K562 (cell line): ENCODE data around the gene R3HDM2. TPM values are rescaled to one million over a fixed set of nuclear protein-coding genes. Genes with fewer than 3 reads are reported as not detected.
A peak's percentile ranks its signal among the peaks of the same experiment; 100 is the strongest.

ENCODE experiments used
- ADNP ChIP-seq: fragments of 200-800 bp; sonication (Bioruptor generic); IDR thresholded peaks from 2 replicates; pipeline ENCODE4 v1.6.1; 2016; ENCODE audit warnings: missing genetic modification characterization, missing compliant biosample characterization
- CBFA2T3 ChIP-seq: fragments of 450-650 bp; IDR thresholded peaks from 2 replicates; pipeline ENCODE4 v1.6.1; 2017
- CC2D1A ChIP-seq: fragments of 450-650 bp; IDR thresholded peaks from 2 replicates; pipeline ENCODE4 v1.6.1; 2017; ENCODE audit warnings: mild to moderate bottlenecking
- CHCHD3 ChIP-seq: fragments of 250-450 bp; sonication (Bioruptor Pico); IDR thresholded peaks from 2 replicates; pipeline ENCODE4 v2.1.2; 2022; ENCODE audit warnings: mild to moderate bottlenecking
- CLOCK ChIP-seq: fragments of 250-450 bp; sonication (Bioruptor Pico); IDR thresholded peaks from 2 replicates; pipeline ENCODE4 v1.4.0; 2020; ENCODE audit warnings: mild to moderate bottlenecking, moderate library complexity, borderline replicate concordance
- CREB1 ChIP-seq, 2 experiments: sonication (generic) in 1 of 2; formaldehyde crosslinking in 1 of 2; IDR thresholded peaks; 2 replicates each; pipeline versions ENCODE4 v1.6.1 to v1.8.0; 2012 to 2022; ENCODE audit warnings: inconsistent platforms in 1 of 2, mild to moderate bottlenecking in 1 of 2, missing genetic modification reagents in 1 of 2, moderate library complexity in 1 of 2
- ELK3 ChIP-seq: fragments of 450-650 bp; formaldehyde crosslinking; IDR thresholded peaks from 2 replicates; pipeline ENCODE4 v1.4.0; 2020; ENCODE audit warnings: mild to moderate bottlenecking
- ESRRA ChIP-seq: fragments of 450-650 bp; IDR thresholded peaks from 2 replicates; pipeline ENCODE4 v1.6.1; 2014; ENCODE audit warnings: low read depth, mild to moderate bottlenecking, moderate library complexity, borderline replicate concordance
- KHSRP ChIP-seq: fragments of 450-650 bp; IDR thresholded peaks from 2 replicates; pipeline ENCODE4 v1.6.1; 2017
- MLX ChIP-seq, 2 experiments: fragments of 450-650 bp in 1 of 2; sonication (generic) in 1 of 2; formaldehyde crosslinking; conservative IDR thresholded peaks; 2 replicates each; pipeline versions ENCODE4 v1.4.0 to v1.8.1; 2020 to 2022; ENCODE audit warnings: mild to moderate bottlenecking in 1 of 2, missing genetic modification reagents in 1 of 2
- NCOA2 ChIP-seq, 2 experiments: fragments of 450-650 bp; IDR thresholded peaks; 2 replicates each; pipeline ENCODE4 v1.6.1; 2018; ENCODE audit warnings: mild to moderate bottlenecking in 2 of 2, moderate library complexity in 1 of 2; ENCODE audit not compliant: partially characterized antibody in 2 of 2
- NFE2 ChIP-seq: IDR thresholded peaks from 2 replicates; pipeline ENCODE4 v1.6.1; 2014; ENCODE audit warnings: antibody characterized with exemption, low read depth
- NFXL1 ChIP-seq: fragments of 450-650 bp; formaldehyde crosslinking; IDR thresholded peaks from 2 replicates; pipeline ENCODE4 v1.4.0; 2021; ENCODE audit warnings: mild to moderate bottlenecking
- PHF21A ChIP-seq: fragments of 450-650 bp; IDR thresholded peaks from 2 replicates; pipeline ENCODE4 v1.6.1; 2017; ENCODE audit warnings: low read depth, borderline replicate concordance
- SP1 ChIP-seq: sonication (generic); formaldehyde crosslinking; IDR thresholded peaks from 2 replicates; pipeline ENCODE4 v1.8.1; 2022; ENCODE audit warnings: mild to moderate bottlenecking, missing genetic modification reagents
- SRSF3 ChIP-seq: fragments of 200-400 bp; formaldehyde crosslinking; IDR thresholded peaks from 2 replicates; pipeline ENCODE4 v1.6.1; 2016; ENCODE audit warnings: mild to moderate bottlenecking, low read length, moderate library complexity; ENCODE audit not compliant: insufficient read depth
- TRIM25 ChIP-seq: fragments of 450-650 bp; IDR thresholded peaks from 2 replicates; pipeline ENCODE4 v1.7.0; 2016; ENCODE audit warnings: borderline replicate concordance
- U2AF2 ChIP-seq: fragments of 200-400 bp; formaldehyde crosslinking; optimal IDR thresholded peaks from 2 replicates; pipeline ENCODE3; 2017; ENCODE audit warnings: low read depth, mild to moderate bottlenecking, low read length
- YY1 ChIP-seq, 3 experiments: IDR thresholded peaks; 2 replicates each; pipeline ENCODE4 v1.6.1; 2011; ENCODE audit warnings: low read length in 2 of 3, mild to moderate bottlenecking in 2 of 3, moderate library complexity in 2 of 3, borderline replicate concordance in 1 of 3, control low read depth in 1 of 3, low read depth in 1 of 3; ENCODE audit not compliant: insufficient read depth in 3 of 3, insufficient replicate concordance in 2 of 3, control insufficient read depth in 1 of 3, insufficient read length in 1 of 3; ENCODE audit errors: extremely low read depth in 1 of 3
- ZC3H11A ChIP-seq: IDR thresholded peaks from 2 replicates; pipeline ENCODE4 v1.6.1; 2012; ENCODE audit warnings: low read depth, low read length, improper control_type of control experiment
- ZFP1 ChIP-seq: fragments of 450-650 bp; formaldehyde crosslinking; IDR thresholded peaks from 2 replicates; pipeline ENCODE4 v1.4.0; 2020; ENCODE audit warnings: mild to moderate bottlenecking, mixed read lengths
- ZNF3 ChIP-seq: fragments of 250-450 bp; sonication (Bioruptor Pico); IDR thresholded peaks from 2 replicates; pipeline ENCODE4 v1.5.0; 2021; ENCODE audit warnings: mild to moderate bottlenecking, moderate library complexity
- ZNF699 ChIP-seq: fragments of 250-450 bp; sonication (Bioruptor Pico); IDR thresholded peaks from 2 replicates; pipeline ENCODE4 v1.8.0; 2021; ENCODE audit warnings: mild to moderate bottlenecking, moderate library complexity; ENCODE audit not compliant: insufficient replicate concordance
- polyA plus RNA-seq, 8 experiments: library from polyadenylated mRNA; depleted of rRNA in 4 of 8; stranded (reverse) in 5 of 8; unstranded in 3 of 8; fragments of >200 nt; fragmentation: Nextera tagmentation in 2 of 8; fragmentation: Illumina TruSeq in 1 of 8; extraction: Ambion mirVana in 2 of 8; extraction: Trizol in 1 of 8; gene quantifications; 2 replicates each; pipeline versions ENCODE4 v1.2.1 to v1.2.3, GENCODE V29; 2011 to 2014; ENCODE audit warnings: inconsistent platforms in 1 of 8, missing spikeins in 1 of 8
- total RNA-seq, 7 experiments: library from RNA; depleted of rRNA in 6 of 7; stranded (reverse); fragments of >200 nt in 6 of 7; fragmentation: Illumina TruSeq in 2 of 7; extraction: Trizol in 2 of 7; gene quantifications; 2 replicates each; pipeline versions ENCODE4 v1.2.1 to v1.2.3, GENCODE V29; 2011 to 2021; ENCODE audit warnings: low replicate concordance in 1 of 7

R3HDM2 gene
- total and polyA plus RNA-seq, 9 of the 15 experiments (the other 6 are each of a cell fraction or from before 2014, with no cell fraction given) = 3.3 to 18.8 (median 9.0) TPM

- peak; percentile 94 for TF ChIP-seq CREB1 (IDR thresholded peaks at IDR 0.05)
- TF ChIP-seq CREB1 (CRISPR knock-in tag; IDR thresholded peaks at IDR 0.05) = peak; percentile 93
- TF ChIP-seq CC2D1A = no peak
- no peak for TF ChIP-seq CLOCK (CRISPR knock-in tag)
- no peak for TF ChIP-seq MLX (CRISPR knock-in tag; conservative IDR thresholded peaks at IDR 0.05)
- peak; percentile 6; the same call in 1 of the 2 replicates for TF ChIP-seq PHF21A
- TF ChIP-seq CHCHD3 = no peak
- no peak for TF ChIP-seq ZNF3 (CRISPR knock-in tag)
- TF ChIP-seq SP1 (CRISPR knock-in tag) = peak; percentile 86
- no peak for TF ChIP-seq CBFA2T3
- TF ChIP-seq KHSRP = no peak
- no peak for TF ChIP-seq ZNF699 (CRISPR knock-in tag)
- no peak for TF ChIP-seq SRSF3
- no peak for TF ChIP-seq NFXL1 (CRISPR knock-in tag)
- TF ChIP-seq TRIM25 = no peak
- 0 out of 2 replicates have a peak, but pooled peaks have one; percentile 7 for TF ChIP-seq NFE2
- no peak for TF ChIP-seq ELK3 (CRISPR knock-in tag)
- no peak for TF ChIP-seq ZFP1 (CRISPR knock-in tag)
- no peak for TF ChIP-seq NCOA2 (IDR thresholded peaks at IDR 0.05; ENCODE audit: partially characterized antibody in 2 of 2)
- TF ChIP-seq U2AF2 = no peak
- TF ChIP-seq ADNP = no peak
- TF ChIP-seq YY1 (IDR thresholded peaks at IDR 0.05; ENCODE audit: borderline replicate concordance in 1 of 3, control insufficient read depth in 1 of 3, extremely low read depth in 1 of 3, insufficient read depth in 3 of 3, insufficient read length in 1 of 3, insufficient replicate concordance in 2 of 3, low read depth in 1 of 3, low read length in 2 of 3) = peak in 2 of 3 experiments; percentile 29 to 57
- TF ChIP-seq ESRRA = no peak; the same call in 1 of the 2 replicates
- no peak for TF ChIP-seq ZC3H11A
These were observed at the start of gene R3HDM2 (continued) for GRCh38 chr12:57430931-57431566.
